Hematopoietic multipotent progenitor cell treated with erythropoietin and hydrocortisone succinate and interleukin-3 and kit ligand, for 15 days (in vitro differentiated cells): ENCODE data around the gene TET3.
A peak's percentile ranks its signal among the peaks of the same experiment; 100 is the strongest.

Source experiments
- DNase-seq: peaks from one replicate; pipeline ENCODE4 v3.0.0-alpha.2; 2015; ENCODE audit warnings: low spot score

The TET3 gene

GRCh38 chr2:73987109-73987947, 2.6 kb downstream of the TET3 start:
- DNase-seq: peak; percentile 67

- no peak for DNase-seq
Measured at GRCh38 chr2:73987948-73988700, 3.4 kb downstream of the TET3 start.

GRCh38 chr2:73989972-73990371, 5.3 kb downstream of the TET3 start:
- no peak for DNase-seq

DNA sequence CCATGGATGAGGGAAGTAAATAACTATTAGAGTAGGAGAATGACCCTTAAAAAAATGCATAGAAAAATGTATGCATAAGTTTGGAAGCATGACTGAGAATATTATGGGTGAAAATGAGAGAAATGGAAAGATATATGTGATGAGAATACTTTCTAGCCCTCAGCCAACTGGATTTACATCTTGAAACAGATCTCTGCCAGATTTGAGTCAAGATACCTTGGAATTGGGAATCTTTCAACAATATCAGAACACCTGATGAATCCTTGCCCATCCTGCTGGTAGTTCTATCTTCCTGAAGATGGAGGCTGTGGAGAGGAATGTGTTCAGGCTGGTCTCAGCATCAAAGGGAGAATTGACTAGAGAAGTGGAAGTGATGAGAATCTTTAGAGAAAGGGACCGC, 5.8 kb downstream of the TET3 start:
- no peak for DNase-seq

GRCh38 chr2:73992036-73992435, 7.3 kb downstream of the TET3 start:
- DNase-seq: no peak

GRCh38 chr2:73993376-73993775, 8.7 kb downstream of the TET3 start:
- DNase-seq: no peak

DNA sequence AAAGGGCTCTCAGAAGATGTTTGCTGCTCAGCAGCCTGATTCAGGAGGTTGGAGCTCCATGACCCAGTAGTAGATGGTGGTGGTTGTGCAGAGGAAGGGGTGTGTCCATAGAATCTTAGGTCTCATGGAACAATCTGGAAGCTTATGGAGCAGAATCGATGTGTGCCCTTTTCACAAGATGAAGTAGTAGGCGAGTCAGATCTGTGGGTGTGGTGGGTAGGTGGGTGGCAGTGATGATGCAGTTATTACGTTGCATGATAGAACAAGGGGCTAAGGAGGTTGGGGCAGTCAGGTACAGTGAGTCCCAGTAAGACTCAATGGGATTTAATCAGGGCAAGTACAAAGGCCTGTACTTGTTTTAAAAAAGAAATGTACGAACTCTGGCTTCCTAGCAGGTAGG, 9.1 kb downstream of the TET3 start:
- no peak for DNase-seq

- DNase-seq: no peak
Measured at GRCh38 chr2:73994178-73994831, 9.6 kb downstream of the TET3 start.

DNA sequence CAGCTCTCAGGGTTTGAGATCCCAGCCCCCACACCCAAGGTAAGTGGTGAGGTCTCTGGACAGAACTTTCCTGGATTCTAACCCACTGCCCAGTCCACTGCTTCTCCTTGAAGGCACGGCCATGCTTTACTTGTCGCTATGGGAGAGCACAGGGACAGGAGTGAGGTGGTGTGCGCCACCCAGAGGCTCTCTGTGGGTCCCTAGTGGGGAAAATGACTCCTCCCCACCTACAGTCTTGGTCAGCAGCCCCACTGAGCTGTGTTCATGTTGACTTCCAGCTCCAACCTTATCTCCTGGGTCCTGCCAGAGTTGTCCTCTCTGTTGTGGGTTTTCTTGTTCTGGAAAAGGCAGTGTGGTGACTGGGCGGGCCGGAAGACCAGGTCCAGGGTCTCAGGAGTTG, 11.1 kb downstream of the TET3 start:
- no peak for DNase-seq

- DNase-seq: peak; percentile 42
Measured at GRCh38 chr2:73997813-73998212, 13.1 kb downstream of the TET3 start.

- no peak for DNase-seq
Measured at GRCh38 chr2:73998451-73998850, 13.7 kb downstream of the TET3 start.

DNA sequence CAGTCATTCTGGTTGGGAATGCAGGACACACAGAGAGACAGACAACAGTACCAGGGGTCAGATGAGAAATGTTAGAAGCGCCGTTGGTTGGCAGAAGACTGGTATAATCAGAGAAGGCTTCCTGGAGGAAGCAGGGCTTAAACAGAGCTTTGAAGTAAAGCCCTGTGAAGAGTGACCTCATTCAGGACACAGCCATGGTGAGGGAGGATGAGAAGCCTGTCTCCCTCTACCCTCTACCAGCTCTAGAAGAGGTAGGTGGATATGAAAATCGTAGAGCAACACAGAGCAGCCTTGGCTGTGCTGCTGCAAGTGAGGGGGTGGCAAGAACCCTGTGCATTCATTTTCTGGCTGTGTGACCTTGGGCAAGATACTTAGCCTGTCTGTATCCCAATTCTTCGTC, 14.2 kb downstream of the TET3 start:
- DNase-seq: no peak

GRCh38 chr2:73999881-74000597, 15.3 kb downstream of the TET3 start:
- DNase-seq: no peak

DNA sequence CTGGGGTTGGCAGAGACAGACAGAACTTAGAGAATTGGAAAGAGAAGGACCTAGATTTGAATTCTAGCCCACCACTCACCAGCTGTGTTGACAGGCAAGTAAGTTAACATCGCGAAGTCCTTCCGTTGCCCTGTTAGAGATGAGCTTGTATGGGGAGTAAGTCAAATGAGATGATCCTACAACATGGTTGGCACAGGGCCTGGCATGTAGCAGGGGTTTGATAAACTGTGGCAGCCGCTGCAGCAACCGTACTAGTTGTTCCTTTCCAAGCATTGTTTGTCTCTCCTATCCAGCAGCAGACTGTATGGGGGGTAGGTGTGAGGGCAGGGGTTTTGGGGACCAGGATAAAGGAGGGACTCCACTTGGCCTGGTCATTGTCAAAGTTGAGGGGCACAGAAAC, 16.0 kb downstream of the TET3 start:
- DNase-seq: no peak

DNA sequence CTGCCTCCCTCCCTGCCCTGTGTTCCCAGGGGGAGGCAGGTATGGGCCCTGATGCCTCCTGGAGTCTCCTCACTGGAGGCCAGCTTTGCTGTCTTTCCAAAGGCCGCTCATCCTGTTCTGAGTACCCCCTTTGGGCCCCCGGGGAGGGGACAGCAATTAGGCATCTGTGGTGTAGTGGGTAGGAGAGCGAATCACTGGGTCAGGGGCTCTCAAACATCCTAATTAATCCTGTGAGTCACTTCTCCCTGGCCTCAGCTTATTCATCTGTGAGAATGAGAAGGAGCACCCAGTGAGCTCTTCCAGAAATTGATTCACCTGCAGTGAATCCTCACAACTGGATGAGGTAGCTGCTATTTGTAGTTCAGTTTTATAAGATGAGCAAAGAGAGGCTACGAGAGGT, 16.4 kb downstream of the TET3 start:
- no peak for DNase-seq

DNA sequence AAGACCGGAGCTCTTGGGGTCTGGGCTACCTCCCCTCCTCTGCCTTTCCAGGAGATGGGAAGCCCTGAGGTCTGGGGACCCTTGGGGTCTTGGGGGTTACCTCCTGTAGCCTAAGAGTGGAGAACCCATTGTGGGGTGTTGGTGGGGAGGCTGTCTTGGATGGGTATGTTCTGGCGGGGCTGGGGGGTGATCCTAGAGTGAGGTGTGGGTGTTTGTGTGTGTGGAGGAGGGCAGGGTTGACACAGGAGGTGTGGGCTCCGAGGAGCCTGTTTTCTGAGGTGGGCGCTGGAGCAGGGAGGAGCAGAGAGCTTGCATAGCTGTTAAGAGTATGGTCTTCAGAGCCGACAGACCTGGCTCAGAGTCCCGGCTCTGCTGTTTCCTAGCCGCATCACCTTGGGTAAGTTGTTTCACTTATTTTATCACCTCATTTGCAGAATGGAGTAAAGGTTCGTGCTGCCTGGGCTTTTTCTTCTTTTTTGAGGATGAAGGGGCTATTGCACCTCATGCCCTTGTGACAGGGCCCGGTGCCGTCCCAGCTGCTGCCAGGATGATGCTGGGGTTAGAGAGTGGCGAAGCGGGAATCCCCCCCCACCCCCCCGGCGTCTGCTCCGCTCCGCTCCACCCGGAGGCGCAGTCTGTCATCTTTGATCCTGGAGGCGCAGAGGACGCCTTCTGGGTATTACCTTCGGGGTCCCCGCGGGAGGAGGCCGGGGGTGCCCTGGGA, 17.2 kb downstream of the TET3 start:
- no peak for DNase-seq

DNA sequence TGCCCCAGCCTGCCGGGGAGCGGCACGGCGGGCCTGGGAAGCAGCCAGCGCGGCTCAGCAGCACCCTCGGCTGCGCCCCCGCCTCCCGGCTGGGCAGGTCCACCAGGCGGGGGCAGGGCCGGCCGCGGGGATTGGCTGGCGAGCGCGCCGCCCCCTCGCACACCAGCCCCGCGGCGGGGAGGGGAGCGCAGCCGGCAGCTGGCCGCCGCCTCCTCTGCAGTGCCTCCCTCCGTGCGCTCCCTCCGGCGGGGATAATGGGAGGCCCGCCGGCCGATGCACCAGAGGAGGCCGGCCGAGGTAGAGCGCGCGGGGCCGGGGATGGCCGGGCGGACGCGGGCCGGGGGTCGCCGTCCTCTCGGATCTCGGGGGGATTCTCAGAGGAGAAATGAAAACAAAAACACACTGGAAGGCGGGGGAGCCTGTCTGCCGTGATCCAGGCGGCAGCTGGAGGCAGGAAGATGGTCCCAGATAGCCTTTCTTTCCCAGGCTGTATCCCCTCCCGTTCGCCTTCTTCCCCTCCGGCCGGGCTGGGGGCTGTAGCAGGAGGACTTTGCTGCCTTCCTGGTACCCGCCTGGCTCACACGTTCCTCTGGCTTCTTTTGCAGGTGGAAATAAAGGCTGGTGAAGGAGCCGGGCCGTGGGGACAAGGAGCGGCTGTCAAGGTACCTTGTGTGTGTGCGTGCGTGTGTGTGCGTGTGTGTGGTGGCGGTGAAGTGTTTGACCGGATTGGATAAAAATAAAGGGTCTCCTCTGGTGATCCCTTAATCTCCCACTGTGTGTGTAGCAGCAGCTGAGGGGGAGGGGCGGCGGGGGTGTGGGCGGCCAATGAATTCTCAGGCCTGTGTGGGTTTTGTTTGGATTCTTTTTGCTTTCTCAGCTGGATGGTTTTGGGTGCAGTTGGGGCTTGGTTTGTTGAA, 18.1 kb downstream of the TET3 start:
- DNase-seq: peak; percentile 89

DNA sequence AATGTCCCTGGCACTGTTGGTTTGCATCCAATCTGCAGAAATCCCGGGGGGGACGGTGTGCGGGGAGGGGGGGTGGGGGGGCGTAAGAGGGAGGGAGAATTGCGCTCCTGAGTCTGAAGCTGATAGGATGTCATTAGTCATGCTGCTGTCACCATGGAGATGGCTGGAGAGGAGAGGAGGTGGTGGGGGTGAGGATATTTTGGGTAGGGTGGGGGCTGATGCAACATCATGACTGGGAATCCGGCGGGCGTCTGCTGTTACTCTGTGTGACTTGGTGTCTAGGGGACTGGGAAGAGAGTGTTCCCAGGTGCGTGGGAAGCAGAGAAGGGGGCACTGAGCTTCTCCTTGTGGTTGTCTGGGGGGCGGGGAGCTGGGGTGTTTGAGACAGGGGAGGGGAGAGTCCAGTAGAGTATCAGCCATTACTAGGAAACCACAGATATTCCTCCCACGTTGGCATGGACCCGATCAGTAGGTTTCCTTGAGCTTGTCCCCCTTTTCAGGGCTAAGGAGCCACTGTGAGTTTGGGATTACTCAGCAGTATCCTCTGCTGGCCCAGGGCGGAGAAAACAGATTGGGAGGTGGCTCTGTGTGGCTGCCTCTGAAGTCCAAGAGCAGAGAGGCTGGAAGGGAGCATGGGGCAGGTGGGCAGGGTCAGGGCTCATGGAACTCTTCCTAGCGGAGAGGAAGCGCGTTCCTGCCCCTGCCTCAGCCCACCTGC, 18.9 kb downstream of the TET3 start:
- DNase-seq: peak; percentile 86

DNA sequence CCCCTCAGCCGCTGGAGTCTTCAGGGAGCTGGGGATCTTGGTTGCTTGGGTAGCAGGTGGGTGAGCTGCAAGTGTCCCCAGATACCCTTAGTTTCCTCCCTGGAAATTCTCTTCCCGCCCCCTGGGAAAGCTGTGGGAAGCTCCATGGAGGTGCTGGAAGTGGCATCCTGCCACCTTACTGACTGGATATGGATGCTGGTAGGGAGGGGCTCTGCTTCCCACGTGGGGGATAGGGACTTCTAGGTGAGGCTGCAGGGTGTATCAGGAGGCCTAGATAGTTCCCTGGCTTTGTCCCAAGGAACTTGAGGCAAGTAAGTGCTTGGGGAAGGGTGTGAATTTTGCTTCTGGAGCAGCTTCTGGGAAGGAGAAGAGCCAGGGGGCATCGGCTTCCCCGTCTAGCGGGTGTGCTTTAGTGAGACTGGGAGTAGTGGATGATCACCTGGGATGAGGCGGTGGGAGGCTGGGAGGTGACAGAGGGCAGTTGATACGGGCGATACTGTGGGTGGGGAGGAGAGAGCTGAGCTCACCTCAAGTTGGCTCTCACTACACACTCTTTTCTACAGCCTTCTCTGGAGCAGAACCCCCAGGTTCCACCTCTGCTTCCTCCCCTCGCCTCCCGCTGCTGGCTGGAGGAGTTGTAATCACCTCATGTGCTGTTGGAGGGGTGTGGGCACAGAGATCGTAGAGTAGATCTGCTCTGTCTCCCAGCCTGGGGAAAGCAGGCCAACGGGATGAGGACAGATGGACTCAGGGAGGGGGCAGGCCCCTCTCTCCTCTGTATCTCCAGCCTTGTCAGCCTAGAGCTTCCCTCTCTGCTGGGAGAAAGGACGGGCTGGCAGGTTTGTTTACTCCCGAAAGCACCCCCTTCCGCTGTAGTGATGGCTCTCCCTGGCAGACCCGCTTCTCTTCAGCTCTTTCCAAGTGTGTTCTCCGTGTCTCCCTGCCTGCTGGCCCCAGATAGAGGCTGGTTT, 19.8 kb downstream of the TET3 start:
- peak; percentile 38 for DNase-seq
